EL (cell line): ENCODE results near the gene KCNT1.

Source experiments
- DNase-seq: peaks from one replicate; pipeline ENCODE4 v3.0.0-alpha.2; 2016

KCNT1 gene

DNA sequence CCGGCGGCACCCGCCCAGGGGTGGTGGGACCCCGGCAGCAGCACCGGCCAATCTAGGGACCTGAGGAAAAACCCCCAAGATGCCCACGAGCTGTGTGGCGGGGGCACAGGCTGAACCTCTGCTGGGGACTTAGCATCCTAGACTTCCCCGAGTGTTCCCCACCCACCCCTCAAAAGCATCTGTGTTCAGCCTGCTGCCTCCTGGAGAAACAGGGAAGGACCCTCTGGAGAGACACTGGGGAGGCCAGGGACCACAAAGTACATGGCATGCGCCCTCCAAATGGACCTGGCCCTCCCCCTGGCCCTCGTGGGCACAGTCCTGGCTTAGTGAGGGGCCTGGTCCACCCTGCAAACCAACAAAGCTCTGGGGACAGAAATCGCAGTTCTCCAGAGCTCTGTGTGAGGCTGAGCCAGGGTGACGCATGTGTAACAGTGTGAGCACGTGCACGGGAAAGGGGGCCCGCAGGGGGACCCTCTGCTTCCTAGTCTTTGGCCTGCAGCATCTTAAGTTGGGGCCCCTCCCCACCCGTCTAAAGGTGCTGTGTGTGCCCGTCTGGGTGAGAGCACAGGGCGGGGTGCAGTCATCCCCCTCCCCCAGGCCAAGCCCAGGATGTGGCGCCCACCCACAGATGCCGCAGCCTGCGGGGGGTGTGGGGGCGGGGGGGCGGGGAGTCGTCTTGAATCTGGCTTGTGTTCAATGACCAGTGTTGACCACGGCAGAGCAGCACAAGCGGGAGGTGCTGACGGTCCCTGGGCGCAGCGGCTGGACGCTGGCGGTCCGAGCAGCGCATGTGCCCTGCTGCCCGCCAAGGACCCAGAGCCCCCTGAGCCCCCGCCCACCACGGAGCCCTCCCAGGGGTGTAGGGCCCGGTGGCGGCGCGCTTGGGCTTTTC lies 672 bp upstream of the KCNT1 start:
- DNase-seq: no peak

DNA sequence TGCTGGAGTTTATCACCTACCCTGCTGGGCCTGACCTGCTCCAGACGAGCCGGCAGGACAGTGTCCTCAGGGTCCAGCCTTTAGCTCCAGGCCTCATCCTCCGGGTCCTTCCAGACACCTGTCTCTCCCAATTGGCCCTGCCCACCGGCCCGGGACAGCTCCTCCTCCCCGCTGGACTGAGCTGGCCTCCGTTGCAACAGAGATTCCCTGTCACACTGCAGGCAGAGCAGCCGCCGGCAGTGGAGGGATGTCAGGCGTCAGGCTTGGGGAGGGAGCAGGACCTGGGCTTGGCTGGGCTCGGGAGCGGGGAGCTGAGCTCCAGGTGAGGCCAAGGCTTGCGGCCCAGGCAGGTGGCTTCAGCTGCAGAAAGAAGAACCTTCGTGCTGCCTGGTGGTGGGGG lies 1.7 kb downstream of the KCNT1 start:
- DNase-seq: no peak

DNA sequence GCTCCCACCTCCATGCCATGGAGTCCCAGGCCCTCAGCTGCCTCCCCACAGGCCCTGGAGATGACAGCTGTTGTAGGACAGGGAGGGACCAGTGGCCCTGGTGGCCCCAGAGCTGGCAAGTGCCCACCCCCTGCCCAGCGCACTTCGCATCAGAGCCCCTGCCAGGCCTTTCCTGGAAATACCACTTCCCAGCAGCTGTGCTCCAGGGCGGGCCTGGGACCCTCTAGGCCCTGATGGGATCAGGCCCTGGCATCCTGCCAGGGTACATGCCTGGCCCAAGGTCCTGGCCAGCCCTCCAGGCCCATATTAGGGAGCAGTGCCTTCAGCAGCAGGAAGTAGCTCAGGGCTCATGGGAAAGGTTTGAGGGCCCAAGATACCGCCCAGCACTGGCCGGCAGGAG lies 2.5 kb downstream of the KCNT1 start:
- no peak for DNase-seq

DNA sequence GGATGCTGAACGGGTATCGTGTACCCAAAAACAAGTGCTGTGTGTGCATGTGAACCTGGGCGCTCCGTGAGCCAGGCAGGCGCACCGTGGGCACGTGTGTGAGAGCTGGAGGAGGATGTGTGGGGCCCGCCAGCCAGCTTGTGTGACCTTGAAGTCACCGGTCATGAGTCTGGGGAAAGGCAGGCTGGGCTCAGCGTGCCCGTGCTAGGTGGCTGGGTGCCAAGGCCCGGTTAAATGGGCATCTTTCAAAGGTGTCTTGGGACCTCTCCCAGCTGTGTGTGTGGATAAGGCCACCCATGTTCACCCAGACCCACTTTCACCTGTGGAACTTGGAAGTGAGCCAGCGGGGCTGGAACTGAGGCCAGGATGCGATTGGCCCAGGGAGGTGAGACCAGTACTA lies 3.4 kb downstream of the KCNT1 start:
- DNase-seq: no peak

DNA sequence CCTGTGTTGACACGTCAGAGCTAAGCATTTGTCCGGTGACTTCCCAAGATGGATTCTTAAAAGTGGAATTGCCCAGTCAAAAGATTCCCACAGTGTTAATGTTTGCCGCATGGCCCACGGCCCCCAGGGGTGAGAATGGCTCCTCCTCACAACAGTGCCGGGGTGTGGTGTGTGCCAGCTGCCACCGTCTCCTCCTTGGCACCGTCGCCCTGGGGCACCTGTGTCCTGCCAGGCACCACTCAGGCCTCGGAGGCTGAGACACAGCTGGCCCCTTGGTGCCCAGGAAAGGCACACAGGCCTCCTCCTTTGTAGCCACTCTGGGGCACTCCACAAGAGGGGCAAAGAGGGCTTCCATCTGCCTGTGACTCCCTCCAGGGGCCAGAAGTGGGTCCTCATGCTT lies 4.3 kb downstream of the KCNT1 start:
- DNase-seq: no peak

DNA sequence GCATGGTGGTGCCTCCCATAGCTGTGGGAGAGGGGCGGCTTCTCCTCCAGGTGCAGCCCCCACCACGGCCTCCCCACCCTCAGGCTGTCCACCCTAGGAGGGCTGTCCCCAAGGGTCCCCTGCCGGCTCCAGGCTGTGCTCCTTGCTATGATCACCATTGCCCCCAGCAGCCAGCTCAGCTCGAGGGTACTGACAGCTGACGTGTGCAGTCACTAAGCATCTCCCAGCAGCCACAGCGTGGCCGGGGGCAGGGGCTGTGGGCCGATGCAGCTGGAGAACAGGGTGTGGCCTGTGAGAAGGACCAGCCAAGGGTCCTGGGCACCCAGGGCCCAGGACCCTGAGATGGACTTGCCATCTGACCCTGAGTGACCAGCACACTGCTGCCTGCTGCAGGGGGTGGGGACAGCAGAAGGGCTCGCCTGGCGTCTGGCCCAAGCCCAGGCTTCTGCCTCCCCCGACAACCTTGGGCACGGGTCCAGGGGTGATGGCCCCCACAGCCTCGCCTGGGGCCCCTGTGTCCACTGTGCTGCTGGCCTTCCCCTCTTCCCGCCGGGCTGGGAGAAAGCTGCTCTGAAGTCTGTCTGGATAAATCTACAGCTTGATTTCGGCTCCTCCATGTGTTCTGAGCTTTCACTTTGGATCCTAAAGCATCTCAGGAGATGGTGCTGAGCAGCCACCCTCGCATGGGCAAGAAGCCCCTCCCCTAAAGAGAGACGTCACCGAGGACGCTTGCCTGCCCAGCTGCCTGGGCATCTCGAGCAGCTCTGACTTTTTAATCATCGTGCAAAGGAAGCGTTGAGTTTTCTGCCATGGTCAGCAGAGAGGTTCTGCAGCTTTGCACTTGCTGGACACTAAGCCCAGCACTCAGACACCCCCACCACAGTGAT lies 5.5 kb downstream of the KCNT1 start:
- no peak for DNase-seq

DNA sequence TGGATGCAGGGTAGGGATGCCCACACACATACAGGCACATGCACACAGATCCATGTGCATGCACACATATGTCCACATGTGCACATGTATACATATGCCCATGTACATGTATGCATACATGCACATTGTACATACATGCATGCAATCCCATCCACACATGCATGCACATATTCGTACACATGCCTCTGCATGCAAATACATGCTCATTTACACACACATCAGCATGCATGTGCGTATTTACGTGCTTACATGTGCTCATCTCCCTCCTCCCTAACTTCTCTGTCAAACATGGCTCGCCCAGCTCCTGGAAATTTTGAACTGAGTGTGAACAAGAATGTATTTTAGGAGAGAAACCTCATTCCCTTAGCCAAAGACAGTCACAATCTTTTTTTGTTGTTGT lies 6.2 kb downstream of the KCNT1 start:
- no peak for DNase-seq

DNA sequence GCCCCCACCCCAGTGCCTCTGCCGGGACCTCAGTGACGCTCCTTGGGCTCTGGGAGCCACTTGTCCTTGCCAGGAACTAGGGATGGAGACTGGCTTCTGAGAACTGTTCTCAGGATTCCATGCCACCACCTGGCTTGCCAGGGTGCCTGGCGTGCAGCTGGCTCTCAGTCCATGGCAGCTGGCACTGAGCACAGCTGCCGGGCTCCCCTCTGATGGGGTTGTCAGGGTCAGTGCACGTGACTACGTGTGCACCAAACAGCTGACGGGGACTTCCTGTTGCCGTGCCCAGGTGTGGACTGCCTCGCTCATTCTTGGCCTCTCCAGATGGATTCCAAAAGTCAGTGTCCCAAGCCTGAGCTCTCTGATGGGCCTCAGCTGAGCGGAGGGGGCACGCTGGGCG lies 9.4 kb downstream of the KCNT1 start:
- no peak for DNase-seq

DNA sequence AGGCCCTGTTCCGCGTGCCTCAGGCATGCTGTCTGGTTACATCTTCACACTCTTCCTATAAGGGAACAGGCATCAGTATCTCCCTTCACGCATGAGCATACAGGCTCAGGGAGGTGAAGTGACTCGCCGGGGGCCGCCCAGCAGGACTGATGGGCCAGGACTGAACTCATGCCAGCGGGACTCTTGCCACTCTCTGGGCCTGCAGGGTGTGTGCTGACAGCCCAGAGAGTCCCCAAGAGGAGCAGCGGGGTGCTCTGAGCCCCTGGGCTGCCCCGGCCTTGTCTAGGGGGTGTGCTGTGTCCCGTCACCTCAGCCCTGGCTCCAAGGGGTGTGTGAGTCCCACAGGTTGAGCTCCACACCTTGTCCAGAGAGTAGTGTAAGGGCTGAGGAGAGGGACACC lies 9.9 kb downstream of the KCNT1 start:
- DNase-seq: no peak

DNA sequence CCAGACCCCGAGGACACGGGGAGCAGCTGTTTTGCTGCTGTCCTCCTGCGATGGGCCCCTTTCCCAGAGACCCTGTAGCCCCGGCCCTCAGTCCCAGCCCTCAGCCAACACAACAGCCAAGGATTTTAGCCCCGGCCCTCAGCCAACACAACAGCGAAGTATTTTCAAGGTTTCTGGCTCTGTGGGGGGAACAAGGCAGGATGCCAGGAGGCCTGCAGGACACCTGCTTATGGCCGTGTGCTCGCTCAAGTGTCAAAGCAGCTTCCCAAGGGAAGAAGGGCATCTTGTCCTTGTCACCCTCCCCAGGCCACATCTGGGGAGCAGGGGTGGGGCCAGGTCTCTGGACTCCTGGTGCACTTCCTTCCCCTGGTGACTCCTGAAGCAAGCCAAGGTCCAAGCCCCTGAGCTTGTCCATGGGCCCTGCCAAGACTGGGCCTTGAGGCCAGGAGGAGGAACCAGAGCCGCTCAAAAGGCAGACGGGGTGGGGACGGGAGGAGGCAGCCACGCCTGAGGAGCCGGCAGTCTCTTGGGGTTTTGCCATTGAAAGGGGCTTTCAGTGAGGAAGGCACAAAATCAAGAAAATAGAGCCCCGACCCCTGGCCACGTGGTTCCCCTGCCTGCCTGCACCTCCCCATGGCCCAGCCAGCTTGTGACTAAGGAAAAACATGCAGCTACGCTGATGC lies 10.8 kb downstream of the KCNT1 start:
- no peak for DNase-seq

DNA sequence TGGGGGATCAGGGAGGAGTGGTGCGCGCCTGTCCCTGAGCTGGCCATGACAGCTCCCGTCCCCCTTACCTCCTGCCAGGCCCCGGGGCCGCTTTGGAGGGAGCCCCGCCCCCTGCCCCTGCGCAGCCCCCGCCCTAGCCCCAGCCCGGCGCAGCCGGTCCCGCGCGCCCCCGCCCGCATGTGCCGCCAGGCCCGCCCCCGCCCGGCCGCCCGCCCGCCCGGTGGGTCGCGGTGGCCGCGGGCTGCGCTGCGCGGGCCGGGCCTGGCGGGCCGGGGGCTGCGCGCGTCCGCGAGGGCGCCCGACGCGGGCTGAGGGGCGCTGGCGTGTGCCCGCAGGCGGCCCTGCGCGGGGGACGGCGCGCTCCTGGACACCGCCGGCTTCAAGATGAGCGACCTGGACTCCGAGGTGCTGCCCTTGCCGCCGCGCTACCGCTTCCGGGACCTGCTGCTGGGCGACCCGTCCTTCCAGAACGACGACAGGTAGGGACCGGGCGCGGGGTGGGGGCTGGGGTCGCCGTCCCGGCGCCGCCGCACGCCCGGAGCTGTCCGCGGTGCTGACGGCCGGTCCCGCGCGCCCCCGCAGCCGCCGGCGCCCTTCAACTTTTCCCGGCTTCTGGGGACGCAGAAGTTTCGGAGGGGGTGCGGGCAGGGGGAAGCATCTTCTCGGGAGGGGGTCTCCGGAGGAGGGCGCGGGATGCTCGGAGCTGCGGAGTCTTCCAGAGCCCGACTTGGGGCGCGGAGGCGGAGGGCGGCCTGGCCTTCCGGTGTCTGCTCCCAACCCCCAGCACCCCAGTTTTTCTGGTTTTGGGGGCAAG lies 12.5 kb downstream of the KCNT1 start:
- DNase-seq: no peak

DNA sequence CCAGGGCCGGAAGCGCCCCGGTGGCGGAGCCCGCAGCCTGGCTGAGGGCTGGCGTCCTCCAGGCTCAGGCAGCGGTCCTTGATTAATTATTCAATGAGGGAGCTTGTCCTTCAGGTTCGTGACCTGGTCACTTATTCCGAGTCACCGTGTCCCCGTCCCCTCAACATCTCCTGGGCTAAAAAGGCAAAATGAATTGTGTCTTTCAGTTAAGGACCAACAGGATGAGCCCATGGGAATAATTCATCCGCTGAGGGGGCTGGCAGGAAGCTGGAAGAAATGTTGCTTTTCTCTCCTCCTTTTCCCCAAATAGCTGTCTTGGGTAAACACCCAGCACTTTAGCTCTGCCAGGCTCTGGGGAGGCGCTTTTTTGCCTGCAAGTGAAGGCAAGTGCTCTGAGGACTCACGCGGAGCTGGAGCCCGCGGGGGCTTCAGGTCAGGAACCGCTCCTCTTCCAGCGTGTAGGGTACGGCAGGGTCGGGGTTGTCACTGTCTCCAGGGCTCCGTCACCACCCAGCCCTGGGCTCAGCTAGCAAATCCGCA lies 13.1 kb downstream of the KCNT1 start:
- no peak for DNase-seq

DNA sequence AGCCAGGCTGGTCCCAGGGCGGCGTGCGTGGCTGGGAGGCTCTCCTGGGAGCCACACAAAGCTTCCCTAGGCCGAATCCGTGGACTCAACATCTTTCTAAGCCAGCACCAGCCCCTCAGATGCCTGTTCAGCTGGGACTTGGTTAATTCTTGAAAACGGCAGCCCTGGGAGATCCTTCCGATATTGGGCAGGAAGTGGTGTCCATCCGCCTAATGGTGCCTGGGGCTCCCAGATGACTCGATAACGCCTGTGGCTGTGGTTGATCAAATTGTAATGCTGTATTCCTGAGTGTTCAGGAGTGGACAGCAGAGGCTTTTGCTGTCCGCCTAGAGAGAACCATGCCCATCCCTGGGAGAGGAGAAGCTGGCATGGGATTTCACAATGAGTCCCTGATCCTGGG lies 14.1 kb downstream of the KCNT1 start:
- no peak for DNase-seq

DNA sequence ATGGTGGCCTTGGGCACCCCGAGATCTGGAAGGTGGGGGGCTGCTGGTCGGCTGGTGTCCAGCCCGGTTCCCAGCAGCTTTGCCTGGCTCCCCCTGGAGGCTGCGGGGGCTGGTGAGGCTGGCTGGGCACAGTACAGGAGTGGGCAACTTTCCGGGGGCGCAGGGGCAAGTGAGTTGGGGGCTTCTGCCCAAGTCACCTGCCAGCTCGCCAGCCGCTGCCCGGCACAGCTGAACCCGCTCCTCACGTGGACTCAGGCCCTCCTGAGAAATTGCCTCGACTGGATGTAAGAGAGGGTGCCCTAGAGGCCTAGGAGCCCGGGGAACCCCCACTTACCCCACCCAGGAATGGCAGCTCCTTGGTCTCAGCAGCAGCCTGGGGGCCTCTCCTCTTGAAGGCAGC lies 15.4 kb downstream of the KCNT1 start:
- no peak for DNase-seq

DNA sequence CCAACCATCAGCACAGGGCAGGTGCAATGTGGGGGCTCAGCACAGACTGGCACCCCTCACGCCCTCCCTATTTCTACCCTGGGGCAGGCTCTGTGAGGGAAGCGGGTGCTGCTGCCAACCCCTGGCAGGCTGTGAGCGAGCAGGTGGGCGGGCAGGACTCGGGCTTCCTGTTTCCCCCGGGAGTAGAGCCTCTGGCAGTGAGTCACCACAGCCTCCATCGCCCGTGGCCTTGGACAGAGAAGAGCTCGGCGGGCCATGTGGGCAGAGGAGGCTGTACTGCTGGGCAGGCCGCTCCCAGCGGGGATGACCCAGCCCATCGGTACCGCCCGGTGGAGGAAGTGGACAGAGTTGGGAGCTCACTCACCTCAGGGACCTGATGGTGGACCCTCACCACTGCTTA lies 16.6 kb downstream of the KCNT1 start:
- DNase-seq: peak; percentile 62

DNA sequence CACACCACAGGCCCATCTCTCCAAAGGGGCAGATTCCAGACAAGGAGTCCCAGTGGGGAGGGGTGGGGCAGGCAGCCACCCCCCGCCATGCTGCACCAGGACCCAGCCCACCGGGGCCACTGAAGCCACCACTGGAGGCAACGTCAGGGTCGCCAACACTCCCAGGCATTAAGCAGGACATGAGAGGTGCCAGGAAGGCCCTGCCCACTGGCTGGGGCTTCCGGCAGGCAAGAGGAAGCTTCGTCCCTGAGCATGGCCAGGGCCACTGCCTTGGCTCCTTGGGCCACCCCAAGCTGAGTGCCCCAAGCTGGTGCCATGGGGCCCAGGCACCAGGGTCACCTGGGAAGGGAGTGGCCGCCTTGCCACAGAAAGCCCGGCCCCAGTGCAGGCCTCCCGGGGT lies 17.5 kb downstream of the KCNT1 start:
- no peak for DNase-seq

DNA sequence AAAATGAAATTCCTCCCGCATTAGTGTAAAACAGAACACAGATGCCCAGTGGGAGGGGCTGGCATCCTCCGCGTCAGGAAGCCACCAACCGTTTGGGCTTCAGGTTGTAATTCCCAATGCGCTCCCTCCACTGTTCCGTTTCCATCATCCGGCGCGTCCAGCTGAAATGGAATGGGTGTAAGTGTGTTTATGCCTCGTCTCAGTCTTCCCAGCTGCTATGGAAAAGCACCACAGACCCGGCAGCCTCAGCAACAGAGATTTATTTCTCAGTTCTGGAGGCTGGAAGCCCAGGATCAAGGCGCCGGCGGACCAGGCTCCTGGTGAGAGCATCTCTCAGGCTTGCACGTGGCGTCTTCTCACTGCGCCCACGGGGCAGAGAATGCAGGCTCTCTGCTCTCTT lies 20.4 kb downstream of the KCNT1 start:
- DNase-seq: no peak

DNA sequence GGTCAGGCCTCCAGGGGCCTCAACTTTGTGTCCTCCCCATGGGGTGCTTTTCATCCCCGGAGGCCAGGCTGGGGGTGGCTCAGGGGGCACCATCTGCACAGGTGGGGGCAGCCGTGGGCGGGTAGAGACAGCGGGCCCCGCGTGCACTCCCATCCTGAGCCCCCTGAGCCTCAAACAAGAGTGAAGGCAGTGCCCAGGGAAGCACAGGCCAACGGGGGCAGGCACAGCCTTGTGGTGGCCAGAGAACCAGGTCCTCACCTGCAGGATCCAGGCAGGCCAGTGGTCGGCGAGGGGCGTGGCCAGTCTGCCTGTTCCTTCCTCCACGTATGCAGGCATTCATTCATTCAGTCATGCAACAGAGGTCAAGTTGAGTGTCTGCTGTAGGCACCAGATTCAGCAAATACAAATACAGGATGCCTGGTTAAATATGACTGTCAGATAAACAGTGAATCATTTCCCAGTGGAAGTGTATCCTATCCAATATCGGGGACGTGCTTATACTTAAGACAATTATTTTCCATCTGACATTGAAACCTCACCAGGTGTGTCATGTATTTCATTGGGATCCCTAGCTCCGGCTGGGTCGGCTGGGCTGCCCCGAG lies 22.3 kb downstream of the KCNT1 start:
- no peak for DNase-seq

DNA sequence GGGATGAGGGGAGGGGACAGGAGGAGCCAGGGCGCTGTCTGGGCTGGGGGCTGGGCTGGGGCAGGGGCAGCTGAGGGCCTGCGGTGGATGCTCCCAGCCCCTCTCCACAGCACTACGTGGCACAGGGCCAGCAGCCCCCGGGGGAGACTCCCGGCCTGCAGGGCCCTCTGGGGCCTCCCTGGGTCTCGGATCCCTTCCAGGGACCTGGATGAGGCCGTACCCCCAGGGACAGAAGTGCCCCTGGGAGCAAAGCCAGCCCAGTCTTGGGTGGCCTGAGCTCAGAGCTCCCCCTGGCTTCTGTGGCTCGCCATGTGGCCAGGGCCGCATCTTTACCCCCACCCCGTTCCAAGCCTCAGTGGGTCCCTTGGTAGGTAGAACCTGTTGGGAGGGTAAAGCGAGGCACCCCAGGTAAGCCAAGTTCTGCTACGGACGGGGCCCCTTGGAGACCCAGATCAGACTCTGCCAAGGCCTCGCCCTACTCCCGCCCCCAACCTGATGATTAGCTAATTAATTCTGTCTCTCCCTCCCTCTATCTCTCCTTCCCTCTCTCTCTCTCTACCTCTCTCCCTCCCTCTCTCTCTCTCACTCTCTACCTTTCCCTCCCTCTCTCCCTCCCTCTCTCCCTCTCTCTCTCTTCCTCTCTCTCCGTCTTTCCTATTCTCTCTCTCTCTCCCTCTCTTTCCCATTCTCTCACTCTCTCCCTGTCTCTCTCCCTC lies 24.3 kb downstream of the KCNT1 start:
- DNase-seq: no peak

DNA sequence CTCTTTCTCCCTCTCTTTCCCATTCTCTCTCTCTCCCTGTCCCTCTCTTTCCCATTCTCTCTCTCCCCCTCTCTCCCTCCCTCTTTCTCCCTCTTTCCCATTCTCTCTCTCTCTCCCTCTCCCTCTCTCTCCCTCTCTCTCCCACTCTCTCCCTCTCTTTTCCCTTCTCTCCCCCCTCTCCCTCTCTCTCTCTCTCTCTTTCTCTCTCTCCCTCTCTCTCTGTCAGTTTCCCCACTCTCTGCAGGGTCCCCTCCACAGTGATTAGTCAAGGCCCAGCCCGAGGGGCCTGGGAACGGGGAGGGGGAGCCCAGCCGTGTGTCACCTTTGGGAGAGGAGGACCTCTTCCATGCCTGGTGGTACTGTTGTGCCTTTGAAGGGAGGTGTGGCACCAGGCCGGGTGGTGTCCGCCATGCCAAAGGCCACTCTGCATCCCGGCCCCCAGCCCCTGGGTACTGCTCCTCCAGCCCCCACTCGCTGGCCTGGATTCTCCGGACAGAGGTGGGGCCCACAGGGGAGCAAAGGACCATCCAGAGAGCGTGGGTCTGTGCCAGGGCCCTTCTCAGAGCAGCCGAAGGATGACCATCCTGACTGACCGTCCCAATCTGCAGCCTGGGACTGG lies 25.4 kb downstream of the KCNT1 start:
- no peak for DNase-seq
